GM06990 (cell line): Measurements from ENCODE around the gene PCCA.
"Not testable (repeated sequence)": the region's sequence is repeated elsewhere in the genome, so short reads cannot be mapped to it uniquely, and the experiment has no call there.

Experiments
- DNase-seq: peaks from one replicate; pipeline ENCODE4 v3.0.0-alpha.2; 2011; ENCODE audit not compliant: insufficient read length; ENCODE audit errors: extremely low read depth
- H3K27me3 ChIP-seq: replicated peaks from 2 replicates; pipeline ENCODE4 v1.6.0; 2011; ENCODE audit warnings: low read length; ENCODE audit not compliant: control insufficient read depth, insufficient read depth
- H3K36me3 ChIP-seq: 2 replicates; pipeline ENCODE4 v1.5.1; 2011; ENCODE audit warnings: low read length; ENCODE audit not compliant: control insufficient read depth, insufficient read depth
- H3K4me3 ChIP-seq: replicated peaks from 2 replicates; pipeline ENCODE4 v1.5.1; 2011; ENCODE audit warnings: low read depth, mild to moderate bottlenecking, control low read depth, low read length
- CTCF ChIP-seq: IDR thresholded peaks from 2 replicates; pipeline ENCODE4 v1.5.1; 2011; ENCODE audit warnings: low read length, control low read depth, mild to moderate bottlenecking, inconsistent platforms; ENCODE audit not compliant: insufficient read depth, poor library complexity, severe bottlenecking

The PCCA gene

GRCh38 chr13:100090861-100091260 lies 2.0 kb downstream of the PCCA start:
- no peak for TF ChIP-seq CTCF
- Histone ChIP-seq H3K36me3 (no peaks in the 10 kb centered on the region; the same call in 1 of the 2 replicates), H3K27me3 (no peaks in the 10 kb centered on the region), H3K4me3 (no peak overlapping the region)
- DNase-seq, result no peak

GRCh38 chr13:100091391-100091790 lies 2.5 kb downstream of the PCCA start:
- Histone ChIP-seq H3K36me3 (no peaks in the 10 kb centered on the region), H3K27me3 (no peaks in the 10 kb centered on the region), H3K4me3 (no peak overlapping the region)
- TF ChIP-seq CTCF, result no peak
- DNase-seq, result no peak

GRCh38 chr13:100092273-100092672 lies 3.4 kb downstream of the PCCA start:
- H3K27me3 ChIP-seq, H3K4me3 ChIP-seq, H3K36me3 ChIP-seq: not testable (repeated sequence)

GRCh38 chr13:100095498-100095897 lies 6.6 kb downstream of the PCCA start:
- Histone ChIP-seq H3K4me3 (no peak overlapping the region), H3K27me3 (no peaks in the 10 kb centered on the region), H3K36me3 (no peaks in the 10 kb centered on the region)
- no peak for TF ChIP-seq CTCF
- no peak for DNase-seq

More at GRCh38 chr13:100092273-100092672, 3.4 kb downstream of the PCCA start:
- not testable (repeated sequence) for DNase-seq

- TF ChIP-seq CTCF, result no peak
- Histone ChIP-seq H3K4me3 (no peak overlapping the region), H3K36me3 (no peaks in the 10 kb centered on the region), H3K27me3 (no peaks in the 10 kb centered on the region)
- no peak for DNase-seq
These were observed 7.6 kb downstream of the PCCA start for GRCh38 chr13:100096526-100096925.

GRCh38 chr13:100097821-100098220 lies 8.9 kb downstream of the PCCA start:
- no peaks in the 10 kb centered on the region for H3K36me3 ChIP-seq
- H3K27me3 ChIP-seq, result no peaks in the 10 kb centered on the region
- no peak for TF ChIP-seq CTCF
- no peak overlapping the region for H3K4me3 ChIP-seq
- no peak for DNase-seq
